CD4-positive, alpha-beta T cell treated with Interferon alpha-2 for 1 hour (primary cell): ENCODE results near the gene LZTR1.

Source experiments
- DNase-seq, 2 donors: peaks; one replicate each; pipeline ENCODE4 v3.0.0-alpha.2; 2020 to 2022

LZTR1 gene

DNA sequence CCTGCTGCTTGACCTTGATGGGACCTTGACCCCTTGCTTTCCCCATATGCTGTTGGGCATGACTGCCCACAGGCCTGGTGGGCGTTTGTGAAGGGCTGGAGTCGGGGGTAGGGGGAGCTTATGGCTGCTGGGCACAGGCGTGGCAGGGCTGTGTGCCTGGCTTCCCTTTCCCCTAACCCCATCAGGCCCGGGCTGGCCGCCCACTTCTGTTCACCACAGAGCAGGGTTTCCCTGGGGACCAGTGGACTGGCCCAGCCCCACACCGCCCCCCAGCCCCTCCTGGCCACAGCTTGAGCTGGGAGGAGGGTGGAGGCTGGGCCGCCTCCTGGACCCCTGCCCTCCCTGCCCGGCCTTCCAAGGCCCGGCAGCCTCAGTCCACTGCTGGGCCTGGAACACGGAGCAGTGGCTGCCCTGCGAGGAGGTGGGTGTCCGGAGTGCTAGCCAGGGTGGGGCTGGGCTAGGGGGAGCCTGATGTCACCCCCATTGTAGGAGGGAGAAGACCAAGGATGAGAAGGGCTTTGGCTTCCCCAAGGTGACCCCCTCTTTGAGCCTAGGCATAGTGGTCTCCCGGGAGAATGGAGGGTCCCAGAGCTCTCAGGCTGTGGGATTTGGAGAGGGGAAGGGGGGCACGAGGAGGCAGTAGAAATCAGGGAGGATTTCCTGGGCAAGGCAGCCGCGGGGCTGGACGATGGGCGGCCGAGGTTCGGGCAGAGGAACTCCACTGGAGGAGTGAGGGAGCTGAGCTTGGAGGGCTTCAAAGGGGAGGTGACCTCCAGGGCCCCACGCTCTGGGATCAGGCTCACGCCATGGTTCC, 15.0 kb upstream of the LZTR1 start, which contains the start of gene AIFM3:
TSS of gene AIFM3 (plus strand) at position 373 of the 814 bp plus-strand sequence. CDS start 690 bp downstream, outside the sequence.
- DNase-seq = no peak

GRCh38 chr22:20967697-20968211, 14.3 kb upstream of the LZTR1 start:
- DNase-seq = no peak

- peak in 1 of 2 donors; percentile 28 for DNase-seq
These were observed 13.7 kb upstream of the LZTR1 start for GRCh38 chr22:20968281-20968977.

- DNase-seq = no peak
These were observed 11.0 kb upstream of the LZTR1 start for GRCh38 chr22:20970939-20971657.

GRCh38 chr22:20972014-20972694, 9.9 kb upstream of the LZTR1 start:
- DNase-seq = peak in 1 of 2 donors; percentile 39

- DNase-seq = no peak
These were observed 9.0 kb upstream of the LZTR1 start for GRCh38 chr22:20972933-20973577.

- DNase-seq = no peak
These were observed 8.3 kb upstream of the LZTR1 start for GRCh38 chr22:20973634-20974286.

- DNase-seq = no peak
These were observed 7.7 kb upstream of the LZTR1 start for GRCh38 chr22:20974336-20974955.

DNA sequence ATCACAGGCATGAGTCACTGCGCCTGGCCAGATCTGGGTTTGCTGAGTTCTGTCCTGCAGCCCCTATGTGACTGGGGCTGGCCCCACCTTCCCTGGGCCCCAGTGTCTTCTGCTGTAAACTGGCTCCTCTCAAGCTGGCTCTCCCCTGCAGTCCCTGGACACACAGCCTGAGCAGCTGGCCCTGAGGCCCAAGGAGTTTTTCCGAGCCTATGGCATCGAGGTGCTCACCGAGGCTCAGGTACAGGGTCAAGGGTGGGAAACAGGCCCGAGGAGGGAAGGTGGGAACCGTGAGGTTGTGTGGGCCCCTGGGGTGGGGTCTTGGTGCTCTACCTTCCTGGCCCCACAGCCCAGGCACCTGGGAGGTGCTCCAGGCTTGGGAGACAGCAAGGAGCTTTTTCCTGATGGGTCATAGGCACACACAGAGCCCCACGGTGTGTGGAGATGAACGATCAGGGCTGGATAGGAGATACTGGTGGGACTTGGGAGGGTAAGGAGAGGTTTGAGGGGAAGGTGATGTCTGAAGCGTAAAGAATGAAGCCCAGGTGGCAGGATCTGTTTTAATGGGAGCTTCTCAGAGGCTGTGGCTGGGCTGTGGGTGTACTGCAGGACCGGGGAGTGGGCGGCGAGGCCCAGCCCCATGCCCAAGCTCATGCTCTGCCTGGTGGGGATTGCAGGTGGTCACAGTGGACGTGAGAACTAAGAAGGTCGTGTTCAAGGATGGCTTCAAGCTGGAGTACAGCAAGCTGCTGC, 6.4 kb upstream of the LZTR1 start:
- DNase-seq = no peak

- no peak for DNase-seq
These were observed 5.7 kb upstream of the LZTR1 start for GRCh38 chr22:20976291-20976877.

- DNase-seq = no peak
These were observed 5.1 kb upstream of the LZTR1 start for GRCh38 chr22:20977019-20977418.

- DNase-seq = no peak
These were observed 4.5 kb upstream of the LZTR1 start for GRCh38 chr22:20977516-20978170.

- DNase-seq = no peak
These were observed 3.7 kb upstream of the LZTR1 start for GRCh38 chr22:20978419-20978818.

- peak; percentile 73 to 84 for DNase-seq
These were observed 2.8 kb upstream of the LZTR1 start for GRCh38 chr22:20979243-20979809.

DNA sequence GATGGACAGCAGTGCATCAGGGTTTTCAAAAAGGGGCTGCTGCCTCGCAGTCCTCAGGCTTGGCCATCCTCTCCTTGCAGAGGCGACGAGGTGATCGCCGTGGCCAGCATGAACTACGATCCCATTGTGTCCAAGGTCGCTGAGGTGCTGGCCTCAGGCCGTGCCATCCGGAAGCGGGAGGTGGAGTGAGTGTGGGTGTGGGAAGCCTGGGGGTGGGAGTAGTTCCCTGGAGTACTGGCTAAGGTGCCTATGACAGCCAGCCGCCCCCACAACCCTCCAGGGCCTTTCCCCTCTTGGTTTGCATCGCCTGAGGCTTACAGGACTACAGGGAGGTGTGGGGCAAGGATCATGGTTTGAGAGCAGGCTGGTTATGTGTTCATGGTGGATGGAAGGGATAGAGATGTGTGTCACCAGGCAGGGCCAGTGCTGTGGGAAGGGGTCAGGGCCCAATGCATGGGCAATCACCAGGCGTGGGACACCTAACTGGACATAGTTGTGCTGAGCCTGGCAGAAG, 2.1 kb upstream of the LZTR1 start:
- DNase-seq = no peak

DNA sequence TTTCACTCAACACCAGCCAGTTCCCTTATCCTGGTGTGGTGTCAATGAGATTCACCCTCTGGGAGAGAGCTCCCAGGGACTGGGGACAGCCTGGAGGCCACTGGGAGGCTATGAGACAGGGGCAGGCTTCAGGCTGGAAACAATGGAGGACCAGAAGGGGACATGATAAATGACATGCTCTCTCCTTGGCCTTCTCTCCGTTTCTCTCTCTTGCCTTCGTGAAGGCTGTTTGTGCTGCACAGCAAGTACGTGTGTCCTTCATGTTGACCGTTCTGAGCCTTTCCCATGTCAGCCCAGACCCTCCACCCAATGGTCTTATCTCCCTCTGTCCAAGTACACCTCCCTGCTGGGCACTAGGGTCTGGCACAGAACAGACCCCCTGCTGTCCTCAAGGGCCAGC, 1.6 kb upstream of the LZTR1 start:
- no peak for DNase-seq

DNA sequence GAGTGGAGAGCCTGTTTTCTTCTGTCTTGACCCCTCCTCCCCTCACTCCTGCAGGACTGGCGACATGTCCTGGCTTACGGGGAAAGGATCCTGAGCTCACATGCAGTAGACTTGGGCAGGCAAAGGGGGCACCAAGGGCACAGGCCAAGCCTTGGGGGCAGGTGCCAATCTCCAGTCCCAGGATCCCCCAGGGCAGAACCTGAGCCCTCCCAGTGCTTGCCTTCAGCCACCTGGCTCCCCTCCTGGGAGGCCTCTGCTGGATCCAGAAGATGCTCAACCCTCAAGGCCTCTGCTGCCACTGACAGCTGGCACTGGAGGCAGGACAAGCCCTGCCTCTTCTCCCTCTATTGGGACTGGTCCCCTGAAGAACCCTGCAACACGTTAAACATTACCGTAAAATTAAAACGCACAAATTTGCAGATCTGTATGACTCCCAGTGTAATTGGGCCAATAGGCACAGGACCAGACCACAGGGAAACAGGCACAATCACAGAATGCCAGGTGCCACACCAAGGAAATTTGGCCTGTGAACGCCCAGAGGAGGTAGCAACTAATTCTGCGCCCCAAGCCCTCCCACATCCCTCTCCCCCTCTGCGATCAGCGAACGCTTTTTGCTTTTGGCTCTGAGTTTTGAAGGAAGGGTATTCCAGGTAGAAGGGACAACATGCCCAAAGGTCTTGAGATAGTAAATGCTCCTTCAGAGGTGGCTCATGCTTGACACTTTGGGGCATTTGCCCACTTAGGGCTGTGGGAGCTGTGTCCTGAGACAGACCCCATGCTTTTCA, 967 bp upstream of the LZTR1 start:
- no peak for DNase-seq

DNA sequence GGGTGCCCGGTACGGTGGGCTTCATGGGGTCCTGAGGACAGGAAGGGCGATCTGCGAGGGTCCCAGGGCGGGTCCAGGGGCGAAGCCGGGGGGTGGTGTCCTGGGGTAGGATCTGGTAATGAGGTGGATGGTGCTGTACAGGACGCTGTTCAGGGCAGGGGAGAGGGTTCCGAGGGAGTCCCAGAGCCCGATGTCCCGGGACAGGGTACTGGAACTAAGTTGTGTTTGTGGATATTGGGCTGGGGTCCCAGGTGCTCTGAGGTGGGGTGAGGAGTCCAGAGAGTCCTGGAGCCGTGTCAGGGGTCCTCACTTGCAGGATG, 426 bp downstream of the LZTR1 start:
- DNase-seq = no peak
